K562 (cell line): ENCODE measurements around the gene NOLC1. TPM values are rescaled to one million over a fixed set of nuclear protein-coding genes. Genes with fewer than 3 reads are reported as not detected.

Source experiments
- HDAC3 ChIP-seq: fragments of 450-650 bp; IDR thresholded peaks from 2 replicates; pipeline ENCODE4 v1.6.1; 2018; ENCODE audit warnings: borderline replicate concordance, mild to moderate bottlenecking, moderate library complexity; ENCODE audit not compliant: partially characterized antibody
- ILF3 ChIP-seq: fragments of 450-650 bp; IDR thresholded peaks from 2 replicates; pipeline ENCODE4 v1.6.1; 2018; ENCODE audit warnings: antibody characterized with exemption, mild to moderate bottlenecking, moderate library complexity, borderline replicate concordance
- MCM7 ChIP-seq, 2 experiments: fragments of 450-650 bp; IDR thresholded peaks; 2 replicates each; pipeline ENCODE4 v1.6.1; 2016 to 2018
- MTA3 ChIP-seq: fragments of 450-650 bp; formaldehyde crosslinking; IDR thresholded peaks from 2 replicates; pipeline ENCODE4 v1.6.1; 2017; ENCODE audit warnings: mild to moderate bottlenecking, borderline replicate concordance
- POLR2AphosphoS5 ChIP-seq: IDR thresholded peaks from 2 replicates; pipeline ENCODE4 v1.6.1; 2011; ENCODE audit warnings: mild to moderate bottlenecking, low read depth, low read length, moderate library complexity; ENCODE audit not compliant: control insufficient read depth, insufficient read depth
- SIN3B ChIP-seq: fragments of 450-650 bp; IDR thresholded peaks from 2 replicates; pipeline ENCODE4 v1.6.1; 2017; ENCODE audit warnings: low read depth, mild to moderate bottlenecking, moderate library complexity
- SMAD3 ChIP-seq: fragments of 450-650 bp; formaldehyde crosslinking; conservative IDR thresholded peaks from 2 replicates; pipeline ENCODE4 v1.4.0; 2020; ENCODE audit warnings: mild to moderate bottlenecking
- TEAD1 ChIP-seq, 2 experiments: fragments of 450-650 bp in 1 of 2; sonication (generic) in 1 of 2; formaldehyde crosslinking; IDR thresholded peaks; 2 replicates each; pipeline versions ENCODE4 v1.4.0 to v1.8.0; 2020 to 2022; ENCODE audit warnings: mild to moderate bottlenecking in 2 of 2, missing genetic modification reagents in 1 of 2
- ZBTB49 ChIP-seq: sonication (generic); formaldehyde crosslinking; IDR thresholded peaks from 2 replicates; pipeline ENCODE4 v1.8.0; 2022; ENCODE audit warnings: missing genetic modification reagents, mild to moderate bottlenecking, borderline replicate concordance
- ZNF197 ChIP-seq: fragments of 200-800 bp; sonication (Bioruptor generic); IDR thresholded peaks from 2 replicates; pipeline ENCODE4 v1.6.1; 2016; ENCODE audit warnings: low read depth, missing genetic modification characterization, missing compliant biosample characterization
- ZNF212 ChIP-seq: fragments of 450-650 bp; formaldehyde crosslinking; IDR thresholded peaks from 2 replicates; pipeline ENCODE4 v1.4.0; 2020; ENCODE audit warnings: mild to moderate bottlenecking
- ZNF277 ChIP-seq: fragments of 250-450 bp; sonication (Bioruptor Pico); IDR thresholded peaks from 2 replicates; pipeline ENCODE4 v1.8.0; 2022; ENCODE audit warnings: inconsistent platforms, mild to moderate bottlenecking, moderate library complexity, borderline replicate concordance
- ZNF586 ChIP-seq: fragments of 450-650 bp; formaldehyde crosslinking; conservative IDR thresholded peaks from 2 replicates; pipeline ENCODE4 v1.4.0; 2020; ENCODE audit warnings: mild to moderate bottlenecking, moderate library complexity
- polyA plus RNA-seq, 8 experiments: library from polyadenylated mRNA; depleted of rRNA in 4 of 8; stranded (reverse) in 5 of 8; unstranded in 3 of 8; fragments of >200 nt; fragmentation: Nextera tagmentation in 2 of 8; fragmentation: Illumina TruSeq in 1 of 8; extraction: Ambion mirVana in 2 of 8; extraction: Trizol in 1 of 8; gene quantifications; 2 replicates each; pipeline versions ENCODE4 v1.2.1 to v1.2.3, GENCODE V29; 2011 to 2014; ENCODE audit warnings: inconsistent platforms in 1 of 8, missing spikeins in 1 of 8
- total RNA-seq, 7 experiments: library from RNA; depleted of rRNA in 6 of 7; stranded (reverse); fragments of >200 nt in 6 of 7; fragmentation: Illumina TruSeq in 2 of 7; extraction: Trizol in 2 of 7; gene quantifications; 2 replicates each; pipeline versions ENCODE4 v1.2.1 to v1.2.3, GENCODE V29; 2011 to 2021; ENCODE audit warnings: low replicate concordance in 1 of 7

NOLC1 gene
- total and polyA plus RNA-seq, 9 of the 15 experiments (the other 6 are each of a cell fraction or from before 2014, with no cell fraction given) = 102 to 310 (median 165) TPM

GRCh38 chr10:102112210-102112817 is 39.9 kb upstream of the NOLC1 start (continued):
- no peak for TF ChIP-seq TEAD1 (CRISPR knock-in tag; IDR thresholded peaks at IDR 0.05)
- peak; percentile 58; the same call in 1 of the 2 replicates for TF ChIP-seq MTA3
- TF ChIP-seq SMAD3 (CRISPR knock-in tag) = no peak
- TF ChIP-seq ZNF586 (CRISPR knock-in tag) = no peak
- no peak for TF ChIP-seq ZNF212 (CRISPR knock-in tag)
- no peak for TF ChIP-seq ZNF197 (CRISPR knock-in tag)
- TF ChIP-seq HDAC3 = peak; percentile 82
- no peak for TF ChIP-seq MCM7 (IDR thresholded peaks at IDR 0.05)
- TF ChIP-seq SIN3B = no peak
- TF ChIP-seq ZNF277 (CRISPR knock-in tag) = no peak
- TF ChIP-seq ILF3 = no peak
- peak; percentile 93 for TF ChIP-seq POLR2AphosphoS5
- TF ChIP-seq ZBTB49 (CRISPR knock-in tag) = no peak
